Suppressor macrophage (primary cell): ENCODE measurements around the gene AOAH.
"Not testable (repeated sequence)": the region's sequence is repeated elsewhere in the genome, so short reads cannot be mapped to it uniquely, and the experiment has no call there.

Experiments used
- DNase-seq, 4 experiments: peaks; one replicate each; pipeline ENCODE4 v3.0.0-alpha.2; 2020 to 2022

AOAH gene

DNA sequence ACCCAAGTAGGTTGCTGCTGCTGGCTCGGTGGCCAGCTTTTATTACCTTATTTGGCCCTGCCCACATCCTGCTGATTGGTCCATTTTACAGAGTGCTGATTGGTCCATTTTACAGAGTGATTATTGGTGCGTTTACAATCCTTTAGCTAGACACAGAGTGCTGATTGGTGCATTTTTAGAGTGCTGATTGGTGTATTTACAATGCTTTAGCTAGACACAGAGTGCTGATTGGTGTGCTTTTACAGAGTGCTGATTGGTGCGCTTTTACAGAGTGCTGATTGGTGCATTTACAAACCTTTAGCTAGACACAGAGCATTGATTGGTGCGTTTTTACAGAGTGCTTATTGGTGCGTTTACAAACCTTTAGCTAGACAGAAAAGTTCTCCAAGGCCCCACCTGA, 219.7 kb downstream of the AOAH start:
- DNase-seq: not testable (repeated sequence)

DNA sequence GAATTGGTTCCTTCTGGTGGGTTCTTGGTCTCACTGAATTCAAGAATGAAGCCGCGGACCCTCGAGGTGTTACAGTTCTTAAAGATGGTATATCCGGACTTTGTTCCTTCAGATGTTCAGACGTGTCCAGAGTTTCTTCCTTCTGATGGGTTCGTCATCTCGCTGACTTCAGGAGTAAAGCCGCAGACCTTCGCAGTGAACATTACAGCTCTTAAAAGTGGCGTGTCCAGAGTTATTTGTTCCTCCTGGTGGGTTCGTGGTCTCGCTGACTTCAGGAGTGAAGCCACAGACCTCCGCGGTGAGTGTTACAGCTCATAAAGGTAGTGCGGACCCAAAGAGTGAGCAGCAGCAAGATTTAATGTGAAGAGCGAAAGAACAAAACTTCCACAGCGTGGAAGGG, 220.1 kb downstream of the AOAH start:
- not testable (repeated sequence) for DNase-seq

DNA sequence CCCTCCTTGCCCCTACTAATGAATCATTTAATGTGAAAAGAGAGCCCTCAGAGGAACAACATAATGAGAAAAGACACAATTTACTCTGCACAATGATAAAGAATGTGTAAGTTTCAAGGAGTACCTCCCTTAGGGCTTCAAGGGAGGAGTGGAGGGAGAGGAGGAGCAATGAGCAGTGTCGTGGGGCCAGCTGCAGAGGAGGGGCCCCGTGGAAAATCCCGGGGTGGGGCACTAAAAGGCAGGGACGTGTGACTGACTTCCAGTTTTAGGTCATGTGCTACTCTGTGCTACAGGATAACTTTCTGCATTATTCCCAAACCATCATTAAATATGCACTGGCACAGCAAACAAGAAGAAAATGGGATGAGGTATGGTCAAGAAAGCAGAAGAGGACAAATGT, 226.5 kb downstream of the AOAH start:
- no peak for DNase-seq

DNA sequence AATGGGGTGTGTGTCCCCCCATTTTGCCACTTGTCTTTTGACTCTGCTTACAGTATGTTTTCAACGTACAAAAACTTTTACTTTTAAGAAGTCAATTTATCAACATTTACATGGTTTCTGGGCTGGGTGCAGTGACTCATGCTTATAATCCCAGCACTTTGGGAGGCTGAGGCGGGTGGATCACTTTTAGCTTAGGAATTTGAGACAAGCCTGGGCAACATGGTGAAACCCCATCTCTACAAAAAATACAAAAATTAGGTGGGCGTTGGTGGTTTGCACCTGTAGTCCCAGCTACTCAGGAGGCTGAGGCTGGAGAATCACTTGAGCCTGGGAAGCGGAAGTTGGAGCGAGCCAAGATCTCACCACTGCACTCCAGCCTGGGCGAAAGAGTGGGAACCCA, 227.1 kb downstream of the AOAH start:
- not testable (repeated sequence) for DNase-seq

DNA sequence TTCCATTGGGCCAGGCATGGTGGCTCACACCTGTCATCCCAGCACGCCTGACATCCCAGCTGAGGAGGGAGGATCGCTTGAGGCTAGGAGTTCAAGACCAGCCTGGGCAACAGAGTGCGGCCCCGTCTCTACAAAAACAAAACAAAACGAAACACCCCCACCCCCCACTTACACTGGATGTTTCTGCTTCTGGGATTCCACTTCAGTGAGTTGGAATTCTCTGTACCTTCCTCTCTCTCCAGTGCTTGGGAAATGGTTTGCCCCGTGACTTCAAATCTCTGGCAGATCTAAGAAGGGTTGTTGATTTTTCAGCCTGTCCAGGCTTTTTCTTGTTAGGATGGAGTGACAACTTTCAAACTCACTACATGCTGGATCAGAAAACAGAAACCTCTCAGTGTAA, 227.7 kb downstream of the AOAH start:
- DNase-seq: no peak

DNA sequence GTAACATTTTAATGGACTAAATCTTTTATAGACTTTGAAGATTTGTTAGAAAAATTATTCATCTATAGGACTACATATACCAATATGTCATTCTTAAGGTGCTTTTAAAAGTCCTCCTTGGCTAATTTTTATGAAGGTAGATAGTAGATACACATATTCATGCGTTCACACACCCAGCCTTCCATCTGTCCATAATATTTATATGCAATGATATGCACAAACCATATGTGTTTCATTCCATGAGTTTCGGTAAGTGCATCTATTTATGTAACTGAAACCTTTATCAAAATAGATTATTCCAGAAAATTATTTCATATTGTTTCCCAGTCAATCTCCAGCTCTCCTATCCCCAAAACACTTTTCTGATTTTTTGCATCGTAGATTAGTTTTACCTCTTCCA, 233.0 kb downstream of the AOAH start:
- DNase-seq: no peak

DNA sequence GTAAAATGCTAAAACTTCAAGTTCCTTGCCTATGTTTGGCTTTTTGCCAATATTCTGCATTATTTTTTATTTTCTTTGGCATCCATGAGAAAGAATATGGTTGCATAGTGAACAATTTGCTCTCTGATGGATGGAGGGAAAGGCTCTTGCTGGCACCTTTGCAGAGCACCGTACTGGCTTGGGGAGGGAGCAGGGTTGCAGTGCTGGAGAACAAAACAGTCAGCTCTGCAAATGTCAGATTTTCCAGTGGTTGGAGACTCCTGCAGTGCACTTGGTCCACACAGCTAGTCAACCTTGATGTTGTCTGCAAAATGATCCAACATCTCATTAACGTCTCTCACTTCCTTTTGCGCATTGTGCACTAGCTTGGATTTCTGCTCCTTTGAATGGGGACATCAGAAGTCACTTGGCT, 233.9 kb downstream of the AOAH start:
- no peak for DNase-seq

DNA sequence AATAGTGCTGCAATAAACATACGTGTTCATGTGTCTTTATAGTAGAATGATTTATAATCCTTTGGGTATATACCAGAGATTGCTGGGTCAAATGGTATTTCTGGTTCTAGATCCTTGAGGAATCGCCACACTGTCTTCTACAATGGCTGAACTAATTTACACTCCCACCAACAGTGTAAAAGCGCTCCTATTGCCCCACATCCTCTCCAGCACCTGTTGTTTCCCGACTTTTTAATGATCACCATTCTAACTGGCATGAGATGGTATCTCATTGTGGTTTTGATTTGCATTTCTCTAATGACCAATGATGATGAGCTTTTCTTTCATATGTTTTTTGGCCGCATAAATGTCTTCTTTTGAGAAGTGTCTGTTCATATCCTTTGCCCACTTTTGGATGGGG, 235.6 kb downstream of the AOAH start:
- DNase-seq: not testable (repeated sequence)

DNA sequence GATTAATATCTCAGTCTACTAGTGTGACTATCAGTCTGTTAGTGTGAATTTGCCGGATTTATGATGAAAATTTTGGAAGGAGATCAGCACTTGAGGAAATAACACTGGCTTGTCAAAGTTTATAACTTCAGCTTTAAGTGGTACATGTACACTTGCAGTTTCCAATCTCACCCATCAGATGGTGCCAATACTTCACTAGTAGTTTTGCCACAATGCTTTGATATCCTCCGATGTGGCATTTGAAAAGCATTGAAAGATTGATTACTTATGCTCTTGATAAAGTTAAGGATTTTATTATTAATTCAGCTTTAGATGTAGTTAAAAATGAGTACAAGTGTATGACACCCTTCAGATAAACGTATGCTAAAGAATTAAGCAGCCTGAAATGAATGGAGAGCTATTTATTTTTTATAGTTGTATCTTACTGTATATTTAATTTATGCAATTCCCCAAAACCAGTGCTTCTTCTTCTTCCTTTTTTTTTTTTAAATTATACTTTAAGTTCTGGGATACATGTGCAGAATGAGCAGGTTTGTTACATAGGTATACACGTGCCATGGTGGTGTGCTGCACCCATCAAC, 236.4 kb downstream of the AOAH start:
- DNase-seq: peak; percentile 48 to 71 (median 64)

DNA sequence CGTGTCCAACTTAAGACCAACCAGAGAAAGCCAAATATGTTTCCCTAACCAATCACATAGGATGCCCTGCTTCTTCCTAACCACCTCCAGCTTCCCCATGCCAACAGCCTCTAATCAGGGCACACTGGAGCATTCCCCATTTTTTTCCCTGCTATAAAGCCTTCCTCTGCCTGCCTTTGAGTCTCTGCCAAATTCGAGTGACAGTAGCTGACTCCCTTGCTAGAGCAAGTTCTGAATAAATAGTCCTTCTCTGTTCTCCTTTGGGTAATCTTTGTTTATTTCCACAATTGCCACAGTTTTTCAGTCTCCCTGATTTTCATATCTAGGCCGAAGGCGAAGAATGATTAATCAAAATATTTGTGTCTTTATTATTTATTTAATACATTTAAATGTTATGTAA, 238.0 kb downstream of the AOAH start:
- DNase-seq: no peak

DNA sequence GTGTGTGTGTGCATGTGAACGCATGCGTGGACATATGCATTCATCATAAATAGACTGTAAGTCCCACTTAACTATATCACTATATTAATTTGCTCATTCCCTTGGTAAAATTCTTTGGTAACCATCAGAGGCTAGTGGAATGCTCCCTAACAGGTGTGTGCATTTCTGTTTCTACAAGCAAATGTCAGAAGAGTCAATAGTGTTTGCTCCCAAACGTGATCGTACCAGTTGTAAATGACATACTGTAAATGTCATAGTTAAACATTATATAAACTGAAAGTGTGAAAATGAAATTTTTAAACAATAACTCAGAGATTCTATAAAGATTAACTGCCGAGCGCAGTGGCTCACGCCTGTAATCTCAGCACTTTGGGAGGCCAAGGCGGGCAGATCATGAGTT, 240.0 kb downstream of the AOAH start:
- no peak for DNase-seq

DNA sequence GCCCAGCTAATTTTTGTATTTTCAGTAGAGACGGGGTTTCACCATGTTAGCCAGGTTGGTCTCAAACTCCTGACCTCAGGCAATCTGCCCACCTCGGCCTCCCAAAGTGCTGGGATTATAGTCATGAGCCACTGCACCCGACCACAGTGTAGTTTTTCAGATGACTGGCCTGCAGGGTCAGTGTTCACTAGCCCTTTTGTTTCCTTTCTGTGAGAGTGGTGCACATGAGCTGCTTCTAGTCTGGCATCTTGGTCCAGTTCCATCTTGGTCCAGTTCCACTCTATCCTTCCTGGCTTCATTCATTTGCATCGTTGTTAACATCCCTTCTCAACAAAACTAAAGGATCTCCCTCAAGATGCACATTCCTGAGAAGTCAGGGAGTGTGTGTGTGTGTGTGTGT, 240.4 kb downstream of the AOAH start:
- DNase-seq: not testable (repeated sequence)

DNA sequence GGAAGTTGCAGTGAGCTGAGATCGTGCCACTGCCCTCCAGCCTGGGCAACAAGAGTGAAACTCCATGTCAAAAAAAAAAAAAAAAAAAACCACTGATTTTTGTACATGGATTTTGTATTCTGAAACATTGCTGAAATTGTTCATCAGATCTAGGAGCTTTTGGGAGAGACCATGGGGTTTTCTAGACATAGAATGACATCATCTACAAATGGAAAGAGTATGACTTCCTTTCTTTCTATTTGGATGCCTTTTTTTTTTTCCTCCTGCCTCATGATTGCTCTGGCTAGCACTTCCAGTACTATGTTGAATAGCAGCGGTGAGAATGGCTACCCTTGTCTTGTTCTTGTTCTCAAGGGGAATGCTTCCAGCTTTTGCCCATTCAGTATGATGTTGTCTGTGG, 245.5 kb downstream of the AOAH start:
- no peak for DNase-seq

DNA sequence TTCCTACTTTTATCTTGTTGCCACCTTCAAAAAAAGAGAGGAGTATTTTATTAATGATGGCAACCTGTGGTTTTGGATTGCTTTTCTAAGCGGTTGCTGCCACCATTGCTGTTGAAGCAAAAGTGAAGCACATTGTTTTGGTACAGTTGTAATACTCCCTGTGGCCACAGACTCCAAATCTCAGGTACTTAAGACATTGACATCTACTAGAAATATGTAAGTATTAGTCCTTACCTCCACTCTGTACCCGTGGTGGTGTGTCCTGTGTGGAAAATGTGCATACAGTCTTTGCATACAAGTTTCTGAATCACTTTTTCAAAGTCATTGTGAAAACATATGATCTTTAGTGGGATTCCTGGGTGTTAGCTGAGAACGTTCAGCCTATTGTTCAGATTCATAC, 248.9 kb downstream of the AOAH start:
- DNase-seq: no peak

DNA sequence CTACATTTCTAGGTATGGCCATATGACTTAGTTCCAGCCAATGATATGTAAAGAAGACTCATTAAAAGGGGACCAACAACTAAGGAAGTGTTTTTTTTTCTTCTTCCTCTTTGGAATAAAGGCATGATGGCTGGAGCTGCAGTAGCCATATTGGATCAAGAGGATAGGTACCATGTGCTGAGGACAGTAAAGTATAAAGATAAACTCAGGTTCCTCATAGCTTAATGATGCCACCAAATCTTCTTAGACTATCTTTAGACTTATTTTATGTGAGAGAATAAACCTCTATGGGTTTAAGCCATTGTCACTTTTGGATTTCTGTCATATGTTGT, 249.3 kb downstream of the AOAH start:
- DNase-seq: no peak

DNA sequence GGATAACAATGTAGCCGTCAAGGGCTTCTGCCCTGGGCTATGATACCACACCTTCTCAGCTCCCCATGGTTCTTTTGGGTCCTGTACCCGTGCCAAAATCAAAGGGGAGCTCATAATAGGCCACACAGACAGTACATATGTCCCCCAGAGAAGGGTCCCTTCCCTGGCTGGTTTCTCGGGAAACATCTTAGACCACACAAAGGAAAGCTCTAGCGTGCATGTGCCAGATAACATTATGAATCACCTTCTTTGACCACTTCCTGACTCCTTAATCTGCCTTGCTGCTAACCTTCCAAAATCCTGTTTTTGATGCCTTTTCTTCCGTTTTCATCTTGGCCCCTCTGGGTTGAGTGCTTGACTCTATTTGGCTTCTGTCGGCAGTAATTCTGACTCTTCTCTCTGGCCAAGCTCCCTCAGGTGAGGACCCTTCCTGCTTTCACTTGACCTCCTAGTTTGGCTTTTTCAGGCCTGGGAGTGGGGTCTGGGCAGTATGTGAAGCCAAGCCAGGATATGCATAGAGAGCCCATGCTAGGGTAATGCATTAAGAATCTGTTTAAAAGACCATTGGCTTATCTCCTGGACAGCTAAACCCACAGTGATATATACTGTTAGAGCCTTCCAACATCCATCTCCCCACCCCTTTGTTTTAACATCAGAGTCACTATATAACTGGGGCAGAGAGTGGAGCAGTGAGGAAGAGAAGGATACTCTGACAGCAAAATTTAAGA, 249.8 kb downstream of the AOAH start:
- DNase-seq: no peak

DNA sequence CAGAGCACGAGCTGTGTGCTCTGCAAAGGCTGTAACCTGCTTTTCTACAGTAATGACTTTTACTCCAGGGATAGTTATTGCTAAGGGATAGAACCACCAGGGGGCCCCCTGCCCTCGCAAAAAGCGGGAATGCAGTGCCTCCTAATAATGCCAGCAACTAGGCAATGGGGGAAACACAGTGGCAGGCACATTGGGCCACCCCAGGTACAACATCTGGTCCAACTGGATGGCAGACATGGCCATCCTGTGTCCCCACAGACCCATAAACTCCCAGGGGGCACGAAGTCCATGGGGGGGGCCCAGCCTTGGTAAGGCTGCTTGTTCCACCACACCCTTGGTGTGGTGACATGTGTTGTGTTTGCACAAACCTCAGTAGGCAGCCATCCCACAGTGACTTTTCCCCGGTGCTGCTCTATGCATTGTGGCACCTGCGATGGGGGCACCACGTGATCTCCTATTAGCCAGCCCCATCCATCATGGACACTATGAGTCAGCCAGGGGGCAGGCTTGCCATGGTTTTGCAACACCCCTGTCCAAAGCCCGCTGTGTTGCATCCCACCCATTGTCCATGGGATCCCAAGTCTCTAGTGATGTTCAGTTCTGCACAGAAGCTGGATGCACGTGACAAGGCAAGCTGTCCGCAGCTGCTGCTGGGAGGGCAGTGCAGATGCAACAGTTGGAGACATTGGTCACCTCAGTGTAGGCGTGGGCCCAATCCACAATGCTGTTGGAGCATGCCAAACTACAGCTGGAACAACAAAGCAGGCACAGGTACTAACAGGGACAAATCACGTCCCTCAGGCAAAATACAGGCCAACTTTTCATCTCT, 250.6 kb downstream of the AOAH start:
- DNase-seq: peak; percentile 27 to 60 (median 38)

DNA sequence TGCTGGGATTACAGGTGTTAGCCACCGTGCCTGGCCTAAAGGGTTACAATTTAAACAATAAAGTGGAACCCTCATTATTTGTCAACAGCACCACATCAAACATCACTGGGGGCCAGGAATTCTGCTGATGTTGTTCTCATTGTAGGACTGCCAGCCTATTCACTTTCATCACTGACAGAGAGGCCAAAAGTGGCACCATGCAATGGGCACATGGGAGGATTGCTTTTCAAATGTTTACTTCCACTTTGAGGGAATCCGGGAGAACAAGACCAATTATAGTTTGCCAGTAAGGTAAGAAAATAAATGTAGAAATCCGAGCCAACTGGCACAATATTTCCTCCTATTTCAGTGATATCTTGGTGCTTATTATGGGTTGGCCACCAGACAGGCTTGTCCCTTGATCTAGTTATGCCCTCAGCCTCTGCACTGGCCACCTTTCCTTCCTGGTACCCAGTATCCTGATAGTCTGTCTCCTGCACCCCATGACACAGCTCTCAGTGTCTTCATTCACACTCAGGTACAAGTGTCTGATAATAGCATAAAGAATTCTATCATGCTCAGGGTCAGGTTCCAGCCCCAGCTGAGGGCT, 252.1 kb downstream of the AOAH start:
- no peak for DNase-seq

DNA sequence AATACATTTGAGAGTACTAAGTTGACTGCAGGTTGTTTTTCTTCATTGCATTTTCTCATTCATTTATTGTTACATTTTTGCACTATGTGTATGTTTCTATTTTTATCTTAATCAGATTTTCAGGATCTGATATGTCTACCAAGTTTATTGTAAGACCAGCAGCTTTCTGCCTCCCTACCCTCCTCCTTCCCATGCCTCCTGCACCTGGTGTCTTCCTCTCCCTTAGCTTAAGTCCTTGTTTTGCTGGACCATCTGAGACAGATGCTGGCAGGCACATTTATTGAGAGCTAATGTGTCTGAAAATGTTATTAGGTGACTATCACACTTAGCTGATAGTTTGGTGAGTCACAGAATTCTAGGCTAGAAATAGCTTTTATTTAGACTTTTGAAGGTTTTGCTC, 255.1 kb downstream of the AOAH start:
- DNase-seq: no peak

DNA sequence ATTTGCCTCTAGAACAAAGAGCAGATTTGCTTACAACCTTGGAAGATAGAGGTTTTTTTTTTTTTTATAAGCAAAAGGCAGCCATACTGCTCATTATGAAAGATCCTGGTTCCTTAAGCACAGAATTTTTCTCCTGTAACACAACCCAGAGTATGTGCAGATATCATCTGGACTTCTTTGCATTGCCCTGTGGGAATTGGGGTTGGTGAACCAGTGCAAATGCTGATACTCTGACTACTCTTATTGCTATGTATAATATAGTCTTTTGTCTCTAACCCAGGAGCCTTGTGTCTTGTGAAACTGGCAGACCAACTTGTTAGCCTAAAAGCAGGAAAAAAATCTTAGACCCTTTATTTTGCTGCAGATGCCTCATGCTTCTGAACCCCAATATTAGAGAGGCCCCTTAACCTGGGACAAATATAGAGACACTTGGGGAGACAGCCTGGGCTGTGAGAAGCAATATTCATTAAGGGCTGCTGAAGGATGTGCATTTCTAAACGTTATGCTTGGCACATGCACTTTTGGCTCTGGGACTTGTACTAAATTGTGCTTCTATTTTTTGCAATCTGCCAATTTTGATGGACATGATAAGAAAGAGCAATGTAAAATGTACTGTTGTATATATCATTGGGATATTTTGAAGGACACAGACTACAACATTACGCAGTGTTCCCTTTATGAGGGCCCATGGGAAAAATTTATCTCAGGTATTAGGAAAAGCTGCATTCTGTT, 255.8 kb downstream of the AOAH start:
- no peak for DNase-seq

DNA sequence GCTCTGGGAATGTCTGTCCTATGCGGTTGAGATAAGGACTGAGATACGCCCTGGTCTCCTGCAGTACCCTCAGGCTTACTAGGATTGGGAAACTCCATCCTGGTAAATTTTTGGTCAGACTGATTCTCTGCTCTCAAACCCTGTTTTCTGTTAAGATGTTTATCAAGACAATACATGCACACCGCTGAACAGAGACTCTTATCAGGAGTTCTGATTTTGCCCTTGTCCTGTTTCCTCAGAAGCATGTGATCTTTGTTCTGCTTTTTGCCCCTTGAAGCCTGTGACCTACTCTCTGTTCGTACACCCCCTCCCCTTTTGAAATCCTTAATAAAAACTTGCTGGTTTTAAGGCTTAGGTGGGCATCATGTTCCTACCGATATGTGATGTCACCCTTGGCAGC, 258.3 kb downstream of the AOAH start:
- not testable (repeated sequence) for DNase-seq

DNA sequence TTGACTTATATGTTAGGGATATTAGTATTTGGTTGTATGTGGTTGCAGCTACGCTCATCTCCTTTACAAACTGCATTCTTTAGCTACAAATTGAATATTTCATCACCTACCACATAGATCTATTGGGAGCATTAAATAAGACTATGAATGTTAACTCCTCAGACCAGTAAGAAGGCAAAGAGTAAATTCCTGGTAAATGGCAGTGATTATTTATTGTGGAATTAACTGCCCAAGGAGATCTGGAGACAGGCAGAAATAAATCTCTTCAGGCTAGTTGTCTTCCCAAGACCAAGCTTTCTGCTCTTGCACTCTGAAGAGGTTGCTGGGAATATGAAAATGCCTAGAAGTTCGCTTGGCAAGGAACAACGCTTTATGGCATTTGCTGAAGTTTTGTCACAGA, 260.0 kb downstream of the AOAH start:
- DNase-seq: no peak
